ENCODE data around the gene C3orf85.

DNA sequence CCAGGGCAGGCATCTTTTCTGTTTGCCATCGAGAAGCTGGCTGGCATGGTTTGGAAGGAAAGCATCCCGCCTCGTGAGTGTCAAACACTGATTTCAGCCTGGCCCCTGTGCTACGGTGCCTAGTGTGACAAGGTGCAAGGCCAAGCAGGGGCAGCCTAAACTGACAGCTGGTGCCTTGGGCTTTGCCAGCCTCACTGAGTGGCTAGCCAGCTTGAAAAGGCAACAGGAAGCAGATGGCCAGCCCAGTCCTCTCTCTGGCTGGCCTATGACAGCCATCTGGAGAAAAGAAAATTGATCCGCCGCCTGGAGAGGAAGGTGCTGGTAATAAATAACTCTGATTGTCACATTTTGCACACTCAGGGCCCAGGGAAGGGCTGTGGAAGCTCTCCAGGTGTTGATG, 52.2 kb downstream of the C3orf85 start:
- TF ChIP-seq, protein P1, sequence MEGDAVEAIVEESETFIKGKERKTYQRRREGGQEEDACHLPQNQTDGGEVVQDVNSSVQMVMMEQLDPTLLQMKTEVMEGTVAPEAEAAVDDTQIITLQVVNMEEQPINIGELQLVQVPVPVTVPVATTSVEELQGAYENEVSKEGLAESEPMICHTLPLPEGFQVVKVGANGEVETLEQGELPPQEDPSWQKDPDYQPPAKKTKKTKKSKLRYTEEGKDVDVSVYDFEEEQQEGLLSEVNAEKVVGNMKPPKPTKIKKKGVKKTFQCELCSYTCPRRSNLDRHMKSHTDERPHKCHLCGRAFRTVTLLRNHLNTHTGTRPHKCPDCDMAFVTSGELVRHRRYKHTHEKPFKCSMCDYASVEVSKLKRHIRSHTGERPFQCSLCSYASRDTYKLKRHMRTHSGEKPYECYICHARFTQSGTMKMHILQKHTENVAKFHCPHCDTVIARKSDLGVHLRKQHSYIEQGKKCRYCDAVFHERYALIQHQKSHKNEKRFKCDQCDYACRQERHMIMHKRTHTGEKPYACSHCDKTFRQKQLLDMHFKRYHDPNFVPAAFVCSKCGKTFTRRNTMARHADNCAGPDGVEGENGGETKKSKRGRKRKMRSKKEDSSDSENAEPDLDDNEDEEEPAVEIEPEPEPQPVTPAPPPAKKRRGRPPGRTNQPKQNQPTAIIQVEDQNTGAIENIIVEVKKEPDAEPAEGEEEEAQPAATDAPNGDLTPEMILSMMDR (IDR thresholded peaks at IDR 0.05), result no peak
- TF ChIP-seq POLR2A (IDR thresholded peaks at IDR 0.05), result no peak

Data from adrenal gland (tissue), 5 donors.